Bone marrow (tissue), 2 donors: ENCODE results near the gene IGSF9B.

Source experiments
- DNase-seq, 2 donors: peaks; one replicate each; lab custom pipeline; 2025; lab: John Stamatoyannopoulos, UW

Gene IGSF9B

GRCh38 chr11:133983660-133984316 lies 27.0 kb upstream of the IGSF9B start:
- no peak for DNase-seq

GRCh38 chr11:133982876-133983275 lies 26.1 kb upstream of the IGSF9B start:
- DNase-seq: no peak

GRCh38 chr11:133982151-133982550 lies 25.4 kb upstream of the IGSF9B start:
- DNase-seq: no peak

GRCh38 chr11:133981156-133981555 lies 24.4 kb upstream of the IGSF9B start:
- no peak for DNase-seq

GRCh38 chr11:133980665-133981064 lies 23.9 kb upstream of the IGSF9B start:
- no peak for DNase-seq

GRCh38 chr11:133978794-133979193 lies 22.0 kb upstream of the IGSF9B start:
- no peak for DNase-seq

- no peak for DNase-seq
Measured at GRCh38 chr11:133977067-133977677, 20.4 kb upstream of the IGSF9B start.

GRCh38 chr11:133975488-133975849 lies 18.7 kb upstream of the IGSF9B start:
- no peak for DNase-seq

- DNase-seq: no peak
Measured at GRCh38 chr11:133974836-133975487, 18.2 kb upstream of the IGSF9B start.

- no peak for DNase-seq
Measured at GRCh38 chr11:133971881-133972280, 15.1 kb upstream of the IGSF9B start.

- no peak for DNase-seq
Measured at GRCh38 chr11:133969112-133969511, 12.3 kb upstream of the IGSF9B start.

- no peak for DNase-seq
Measured at GRCh38 chr11:133968300-133968699, 11.5 kb upstream of the IGSF9B start.

GRCh38 chr11:133967599-133968238 lies 11.0 kb upstream of the IGSF9B start:
- no peak for DNase-seq

GRCh38 chr11:133966921-133967598 lies 10.3 kb upstream of the IGSF9B start:
- no peak for DNase-seq

- no peak for DNase-seq
Measured at GRCh38 chr11:133966172-133966651, 9.4 kb upstream of the IGSF9B start.

- no peak for DNase-seq
Measured at GRCh38 chr11:133965031-133965601, 8.3 kb upstream of the IGSF9B start.

- no peak for DNase-seq
Measured at GRCh38 chr11:133964356-133964755, 7.6 kb upstream of the IGSF9B start.

- DNase-seq: no peak
Measured at GRCh38 chr11:133961890-133962289, 5.1 kb upstream of the IGSF9B start.

GRCh38 chr11:133957900-133958299 lies 1.1 kb upstream of the IGSF9B start:
- DNase-seq: no peak

GRCh38 chr11:133955945-133956421 lies 785 bp downstream of the IGSF9B start:
- DNase-seq: no peak

GRCh38 chr11:133955081-133955891 lies 1.5 kb downstream of the IGSF9B start:
- no peak for DNase-seq
